ENCODE data around the gene ZEB1. TPM values are rescaled to one million over a fixed set of nuclear protein-coding genes. Genes with fewer than 3 reads are reported as not detected.

Gene ZEB1
- total and polyA plus RNA-seq, 2 of the 8 experiments (the other 6 are each of a cell fraction or from before 2014, with no cell fraction given) = 0.08 to 0.15 TPM

- TF ChIP-seq CHD7 (IDR thresholded peaks at IDR 0.05; ENCODE audit: insufficient replicate concordance, low read length) (no peak), KDM4A (IDR thresholded peaks at IDR 0.05; ENCODE audit: low read depth, low read length, severe bottlenecking) (no peak), SIRT6 (IDR thresholded peaks at IDR 0.05; ENCODE audit: low read length) (no peak)
These were observed 40.6 kb upstream of the ZEB1 start (continued) for GRCh38 chr10:31278279-31278941.
